NOMO-1 treated with dmso at 0.1 percent for 144 hours (cell line): ENCODE data around the gene FXYD2.
A peak's percentile ranks its signal among the peaks of the same experiment; 100 is the strongest.

Experiments used
- DNase-seq: peaks from one replicate; lab custom pipeline; 2025; ENCODE audit not compliant: unreplicated experiment; lab: John Stamatoyannopoulos, UW

The FXYD2 gene

DNA sequence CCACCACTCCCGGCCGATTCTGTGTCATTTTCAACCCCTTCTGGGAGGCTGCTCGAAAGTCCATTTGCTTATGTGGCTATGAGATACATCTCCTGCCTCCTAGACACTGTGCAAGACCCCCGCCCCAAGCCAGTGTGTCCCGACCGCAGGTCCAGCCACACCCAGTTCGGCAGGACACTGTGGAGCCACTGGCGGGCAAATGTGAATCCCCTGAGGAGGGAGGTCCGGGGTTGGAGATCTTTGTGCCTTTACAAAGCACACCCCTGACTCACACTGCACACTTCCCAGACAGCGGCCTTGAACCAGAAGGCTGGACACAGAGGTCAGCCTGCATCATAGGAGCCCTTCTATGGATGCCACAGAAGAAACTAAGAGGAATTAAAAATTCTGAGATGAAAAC is 34.5 kb upstream of the FXYD2 start:
- DNase-seq = no peak

GRCh38 chr11:117857734-117858414 is 33.3 kb upstream of the FXYD2 start:
- no peak for DNase-seq

DNA sequence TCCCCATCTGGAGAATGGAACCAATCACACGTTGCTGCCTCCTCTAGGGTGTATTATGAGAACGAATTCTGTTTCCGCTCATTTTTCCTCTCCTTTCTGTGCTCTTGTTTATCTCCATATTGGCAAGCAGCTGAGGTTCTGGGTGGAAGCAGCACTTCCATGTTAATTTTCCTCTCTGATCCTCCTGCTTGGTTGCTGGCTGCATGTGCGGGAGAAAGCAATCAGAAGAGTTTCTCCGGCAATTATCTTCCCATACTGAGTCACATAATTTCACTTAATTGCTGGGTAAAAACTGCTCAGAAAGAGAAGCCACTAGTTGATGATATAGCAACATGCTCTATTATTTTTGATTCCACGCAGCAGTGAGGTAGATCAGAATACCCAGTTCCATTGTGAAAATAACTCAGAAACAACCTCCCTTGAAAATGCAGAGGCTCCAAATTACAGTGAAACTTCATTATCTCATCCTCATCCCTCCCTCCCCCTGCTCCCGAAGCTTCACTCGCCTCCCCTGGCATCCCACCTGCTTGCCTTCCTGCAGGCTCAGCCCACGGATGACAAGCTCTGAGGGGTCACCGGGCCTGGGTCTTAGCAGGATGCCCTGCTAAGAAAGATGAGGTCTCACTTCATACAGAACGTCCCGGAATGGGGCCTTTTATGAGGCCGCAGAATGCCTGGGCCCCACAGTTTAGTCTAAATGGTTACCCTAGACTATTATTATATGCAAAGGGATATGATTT is 31.5 kb upstream of the FXYD2 start:
- no peak for DNase-seq

DNA sequence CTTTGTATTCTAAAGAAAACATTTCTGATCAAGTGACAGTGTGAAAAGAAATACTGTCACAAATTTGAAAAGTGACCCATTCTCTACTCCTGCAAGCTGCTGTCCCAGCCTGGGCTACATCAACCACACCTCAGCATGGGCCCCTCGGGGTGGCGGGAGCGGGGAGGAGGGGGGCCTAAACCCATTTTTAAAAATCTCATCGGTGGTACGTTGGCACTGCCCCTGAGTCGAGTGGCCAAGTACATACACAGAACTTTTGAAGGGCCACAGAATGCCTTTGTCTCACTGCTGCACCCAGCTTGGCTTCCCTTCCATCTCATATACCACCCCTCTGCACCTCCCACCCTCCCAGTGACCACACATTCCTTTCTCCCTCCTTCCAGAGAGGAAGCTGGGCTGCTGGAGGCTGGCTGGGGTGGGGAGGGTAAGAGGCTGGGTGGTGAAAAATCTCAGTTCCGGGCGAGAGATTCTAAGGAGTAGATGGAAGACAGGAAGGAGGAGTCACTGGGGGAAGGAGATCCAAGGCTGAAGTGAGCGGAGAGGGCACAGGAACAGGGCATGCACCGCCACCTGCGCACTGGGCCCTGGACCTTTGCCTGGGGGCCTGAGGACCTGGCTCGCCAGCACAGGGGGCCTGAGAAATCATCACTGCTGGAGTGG is 30.8 kb upstream of the FXYD2 start:
- no peak for DNase-seq

DNA sequence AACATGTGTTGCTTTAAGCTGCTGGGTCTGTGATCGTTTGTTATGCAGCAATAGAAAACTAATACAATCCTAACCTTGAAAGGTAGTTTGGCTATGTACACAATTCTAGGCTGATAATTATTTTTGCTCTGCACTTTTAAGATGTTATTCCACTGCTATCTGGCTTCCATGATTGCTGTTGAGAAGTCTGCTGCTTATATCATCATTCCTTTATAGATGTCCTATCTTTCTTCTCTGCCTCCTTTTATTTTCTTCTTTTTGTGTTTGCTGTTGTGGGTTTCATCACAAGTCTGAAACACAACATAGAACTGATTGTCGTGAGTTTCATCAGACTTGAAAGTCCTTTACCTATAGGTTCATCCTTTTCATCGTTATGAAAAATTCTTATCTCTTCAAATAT is 27.8 kb upstream of the FXYD2 start:
- no peak for DNase-seq

- DNase-seq = no peak
Observed at GRCh38 chr11:117851852-117852251, 27.3 kb upstream of the FXYD2 start.

GRCh38 chr11:117851106-117851505 is 26.6 kb upstream of the FXYD2 start:
- no peak for DNase-seq

DNA sequence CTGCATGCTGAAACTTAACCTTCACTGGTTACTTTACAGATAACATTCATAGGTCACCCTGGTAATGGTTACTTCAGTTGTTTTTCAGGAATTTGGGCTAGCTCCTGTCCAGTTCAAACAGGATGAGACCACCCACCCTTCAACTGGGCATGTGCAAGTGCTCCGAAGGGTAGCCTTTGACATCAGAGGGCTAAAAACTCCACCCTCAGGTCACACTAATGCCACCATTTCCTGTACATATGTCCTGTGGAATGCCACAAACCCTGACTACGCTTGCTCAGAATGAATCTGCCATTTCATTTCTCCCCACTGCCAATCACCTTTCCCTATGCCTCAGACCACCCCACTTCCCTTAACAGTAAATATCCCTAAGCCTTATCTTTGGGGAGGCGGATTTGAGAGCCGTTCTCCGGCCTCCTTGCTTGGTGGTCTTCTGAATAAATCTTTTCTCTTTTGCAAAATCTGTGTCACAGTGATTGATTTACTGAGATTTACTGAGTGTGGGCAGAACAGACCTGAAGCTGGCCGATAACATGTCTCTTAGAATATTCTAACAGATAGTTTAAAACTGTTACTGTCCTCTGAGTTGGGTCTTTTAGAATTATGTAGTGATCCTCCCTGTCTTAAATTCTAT is 25.4 kb upstream of the FXYD2 start:
- DNase-seq = no peak

- DNase-seq = peak; percentile 31
Observed at GRCh38 chr11:117843666-117844484, 19.3 kb upstream of the FXYD2 start.

GRCh38 chr11:117842131-117842941 is 17.8 kb upstream of the FXYD2 start:
- peak; percentile 64 for DNase-seq

- DNase-seq = no peak
Observed at GRCh38 chr11:117841551-117842031, 17.0 kb upstream of the FXYD2 start.

DNA sequence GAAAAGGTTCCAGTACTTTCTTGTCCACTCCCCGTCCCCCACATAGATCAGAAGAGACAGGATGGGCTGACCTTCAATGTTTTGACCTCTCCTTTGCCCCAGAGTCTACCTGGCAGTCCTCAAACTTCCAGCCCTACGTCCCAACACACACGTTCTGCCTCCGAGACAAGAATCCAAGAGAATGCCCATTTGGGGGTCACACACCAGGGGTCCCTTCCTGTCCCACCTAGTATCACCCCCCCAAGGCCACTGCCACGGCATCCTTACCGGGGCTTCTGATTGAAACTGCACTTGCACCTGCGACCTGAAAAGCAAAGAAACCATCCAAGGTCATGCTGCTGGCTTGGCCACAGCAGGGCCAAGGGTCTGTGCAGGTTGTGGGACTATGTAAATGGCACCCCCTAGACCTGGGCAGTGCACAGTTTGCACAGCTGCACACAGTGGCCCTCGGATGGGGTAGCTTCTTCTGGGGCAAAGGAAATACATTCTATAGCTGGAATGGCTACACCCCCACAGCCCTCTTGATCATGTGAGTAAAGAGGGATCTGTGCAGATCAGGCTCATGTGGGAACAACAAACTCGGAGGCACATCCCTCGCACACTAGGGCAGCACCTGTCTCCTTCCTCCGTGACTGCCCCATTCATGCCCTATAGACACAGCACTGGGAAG is 16.5 kb upstream of the FXYD2 start:
- no peak for DNase-seq

DNA sequence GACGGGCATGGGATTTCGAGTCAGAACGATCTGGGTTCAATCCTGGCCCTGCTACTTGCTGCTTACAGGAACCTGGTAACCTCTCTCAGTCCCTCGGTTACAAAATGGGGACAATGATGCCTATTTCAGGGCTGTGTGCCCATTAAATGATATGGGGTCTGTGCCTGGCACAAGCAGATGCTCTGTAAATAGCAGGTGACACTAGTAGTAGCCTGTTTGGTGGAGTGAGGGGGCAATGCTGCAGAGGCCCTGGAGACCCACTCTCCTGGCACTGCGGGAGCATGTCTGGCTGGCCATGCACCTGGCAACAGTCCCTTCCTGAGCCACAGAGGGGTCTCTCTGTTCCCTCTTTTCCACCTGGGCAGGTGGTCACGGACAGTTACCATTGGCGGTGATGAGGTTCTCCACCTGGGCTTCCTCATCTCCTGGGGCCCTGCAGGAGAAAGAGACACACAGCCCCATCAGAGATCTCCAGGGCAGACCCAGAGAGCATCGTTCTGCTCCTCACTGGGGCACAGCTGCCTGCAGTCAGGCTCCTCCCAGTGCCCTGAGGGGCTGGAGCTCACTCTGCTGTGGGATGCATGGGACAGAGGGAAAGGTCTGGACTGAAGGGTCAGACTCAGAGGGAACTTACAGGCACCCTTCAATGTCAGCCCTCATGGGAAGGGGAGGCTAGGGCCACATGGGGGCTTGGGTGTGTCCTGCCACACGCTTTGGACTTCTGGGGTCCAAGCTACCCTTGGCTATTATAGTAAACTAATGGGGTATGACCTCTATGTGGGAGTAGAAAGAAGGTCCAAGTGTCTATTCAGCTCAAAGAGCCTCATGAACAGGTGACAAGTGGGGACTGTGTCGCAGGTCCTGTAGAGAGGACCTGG is 15.6 kb upstream of the FXYD2 start:
- no peak for DNase-seq

DNA sequence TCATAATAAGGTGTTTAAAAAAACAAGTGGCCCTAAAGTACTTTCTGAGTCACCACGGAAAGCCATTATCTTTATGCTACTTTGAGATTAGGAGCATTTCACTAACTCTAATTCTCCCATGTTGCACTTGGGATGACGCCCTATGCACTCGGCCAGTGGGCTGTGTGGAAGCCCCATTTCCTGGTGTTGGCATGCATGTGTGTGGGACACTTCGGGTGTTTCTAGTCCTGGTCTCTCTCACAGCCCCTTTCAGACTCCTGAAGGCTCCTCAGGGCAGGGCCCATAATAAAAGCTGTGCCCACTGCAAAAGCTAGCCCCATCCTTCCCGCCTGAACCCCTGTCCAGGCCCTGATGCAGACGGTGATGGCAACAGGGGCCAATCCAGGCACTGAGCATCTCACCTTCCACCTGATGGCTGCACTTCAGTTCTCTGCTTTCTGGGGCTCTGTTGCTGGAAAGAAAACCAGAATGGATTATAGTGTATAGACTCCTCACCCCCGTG is 14.9 kb upstream of the FXYD2 start:
- DNase-seq = no peak

GRCh38 chr11:117838901-117839300 is 14.4 kb upstream of the FXYD2 start:
- no peak for DNase-seq

DNA sequence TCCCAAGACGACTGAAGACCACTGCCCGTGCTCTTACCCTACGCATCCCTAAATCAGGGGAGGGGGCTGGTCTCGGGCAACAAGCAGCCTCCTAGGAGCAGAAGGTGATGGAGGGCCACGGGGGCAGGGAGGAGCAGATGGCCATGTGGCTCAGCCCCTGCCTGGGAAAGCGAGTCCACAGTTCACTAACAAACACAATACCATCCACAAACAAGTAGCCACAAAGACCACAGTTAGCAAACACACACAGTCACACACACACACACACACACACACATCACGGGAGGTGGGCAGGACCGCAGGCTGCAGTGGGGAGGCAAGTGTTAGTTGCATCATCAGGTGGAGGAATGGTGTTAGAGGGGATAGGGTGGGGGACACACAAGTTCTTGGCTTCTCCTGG is 13.2 kb upstream of the FXYD2 start:
- DNase-seq = no peak

GRCh38 chr11:117837070-117837776 is 12.7 kb upstream of the FXYD2 start:
- DNase-seq = no peak
